ENCODE results near the gene ANKFN1.

The ANKFN1 gene

GRCh38 chr17:56447171-56447570, 293.9 kb downstream of the ANKFN1 start:
- DNase-seq: no peak

- no peak for DNase-seq
These were observed 295.1 kb downstream of the ANKFN1 start for GRCh38 chr17:56448371-56448770.

- DNase-seq: no peak
These were observed 295.9 kb downstream of the ANKFN1 start for GRCh38 chr17:56449176-56449575.

GRCh38 chr17:56451629-56452028, 298.4 kb downstream of the ANKFN1 start:
- DNase-seq: peak; percentile 21

GRCh38 chr17:56452461-56452860, 299.2 kb downstream of the ANKFN1 start:
- no peak for DNase-seq

- no peak for DNase-seq
These were observed 304.2 kb downstream of the ANKFN1 start for GRCh38 chr17:56457501-56457900.

GRCh38 chr17:56465886-56466285, 312.6 kb downstream of the ANKFN1 start:
- no peak for DNase-seq

GRCh38 chr17:56468840-56469239, 315.6 kb downstream of the ANKFN1 start:
- DNase-seq: no peak

GRCh38 chr17:56471696-56472095, 318.4 kb downstream of the ANKFN1 start:
- DNase-seq: no peak

- no peak for DNase-seq
These were observed 321.8 kb downstream of the ANKFN1 start for GRCh38 chr17:56475116-56475515.

GRCh38 chr17:56478836-56479447, 325.7 kb downstream of the ANKFN1 start:
- peak; percentile 35 for DNase-seq

GRCh38 chr17:56480501-56480900, 327.2 kb downstream of the ANKFN1 start:
- DNase-seq: no peak

GRCh38 chr17:56481659-56482058, 328.4 kb downstream of the ANKFN1 start:
- no peak for DNase-seq

GRCh38 chr17:56482229-56482628, 329.0 kb downstream of the ANKFN1 start:
- DNase-seq: no peak

GRCh38 chr17:56486732-56487131, 333.5 kb downstream of the ANKFN1 start:
- DNase-seq: no peak

GRCh38 chr17:56488800-56489199, 335.5 kb downstream of the ANKFN1 start:
- no peak for DNase-seq

- DNase-seq: no peak
These were observed 336.7 kb downstream of the ANKFN1 start for GRCh38 chr17:56489980-56490379.

- no peak for DNase-seq
These were observed 342.3 kb downstream of the ANKFN1 start for GRCh38 chr17:56495556-56495955.

- DNase-seq: no peak
These were observed 343.9 kb downstream of the ANKFN1 start for GRCh38 chr17:56497132-56497531.

- peak; percentile 42 for DNase-seq
These were observed 346.6 kb downstream of the ANKFN1 start for GRCh38 chr17:56499799-56500388.

- no peak for DNase-seq
These were observed 348.9 kb downstream of the ANKFN1 start for GRCh38 chr17:56502120-56502654.

- DNase-seq: no peak
These were observed 352.0 kb downstream of the ANKFN1 start for GRCh38 chr17:56505154-56505756.

GRCh38 chr17:56506349-56506748, 353.1 kb downstream of the ANKFN1 start:
- no peak for DNase-seq

Measured in EL (cell line).